PFSK-1 (cell line): ENCODE results near the gene TIMM17A.

Experiments used
- FOXP2 ChIP-seq: optimal IDR thresholded peaks from 2 replicates; pipeline ENCODE3; 2011; ENCODE audit warnings: borderline replicate concordance, control low read depth, inconsistent platforms; ENCODE audit not compliant: insufficient read depth; ENCODE audit errors: extremely low read length, extremely low read depth
- POLR2AphosphoS5 ChIP-seq: IDR thresholded peaks from 2 replicates; pipeline ENCODE4 v1.6.1; 2012; ENCODE audit warnings: low read depth, mild to moderate bottlenecking, control low read depth, low read length, moderate library complexity
- SIN3A ChIP-seq: IDR thresholded peaks from 2 replicates; pipeline ENCODE4 v1.6.1; 2012; ENCODE audit warnings: mild to moderate bottlenecking, low read length, moderate library complexity, borderline replicate concordance; ENCODE audit not compliant: insufficient read depth
- TAF1 ChIP-seq: IDR thresholded peaks from 2 replicates; pipeline ENCODE4 v1.6.1; 2012; ENCODE audit warnings: low read length, control low read depth, borderline replicate concordance; ENCODE audit not compliant: insufficient read depth
- TF ChIP-seq, protein P1 (sequence below), 2 experiments: IDR thresholded peaks; 2 replicates each; pipeline versions ENCODE4 v1.6.1 to v1.8.0; 2011 to 2012; ENCODE audit warnings: low read depth in 2 of 2, low read length in 2 of 2, control low read depth in 1 of 2, inconsistent platforms in 1 of 2, mild to moderate bottlenecking in 1 of 2, moderate library complexity in 1 of 2; ENCODE audit not compliant: insufficient read depth in 1 of 2

Gene TIMM17A

GRCh38 chr1:201983380-201983805 lies 28.1 kb downstream of the TIMM17A start:
- TF ChIP-seq SIN3A (no peak), TAF1 (no peak), POLR2AphosphoS5 (no peak), FOXP2 (peak; percentile 62)
- TF ChIP-seq, protein P1, sequence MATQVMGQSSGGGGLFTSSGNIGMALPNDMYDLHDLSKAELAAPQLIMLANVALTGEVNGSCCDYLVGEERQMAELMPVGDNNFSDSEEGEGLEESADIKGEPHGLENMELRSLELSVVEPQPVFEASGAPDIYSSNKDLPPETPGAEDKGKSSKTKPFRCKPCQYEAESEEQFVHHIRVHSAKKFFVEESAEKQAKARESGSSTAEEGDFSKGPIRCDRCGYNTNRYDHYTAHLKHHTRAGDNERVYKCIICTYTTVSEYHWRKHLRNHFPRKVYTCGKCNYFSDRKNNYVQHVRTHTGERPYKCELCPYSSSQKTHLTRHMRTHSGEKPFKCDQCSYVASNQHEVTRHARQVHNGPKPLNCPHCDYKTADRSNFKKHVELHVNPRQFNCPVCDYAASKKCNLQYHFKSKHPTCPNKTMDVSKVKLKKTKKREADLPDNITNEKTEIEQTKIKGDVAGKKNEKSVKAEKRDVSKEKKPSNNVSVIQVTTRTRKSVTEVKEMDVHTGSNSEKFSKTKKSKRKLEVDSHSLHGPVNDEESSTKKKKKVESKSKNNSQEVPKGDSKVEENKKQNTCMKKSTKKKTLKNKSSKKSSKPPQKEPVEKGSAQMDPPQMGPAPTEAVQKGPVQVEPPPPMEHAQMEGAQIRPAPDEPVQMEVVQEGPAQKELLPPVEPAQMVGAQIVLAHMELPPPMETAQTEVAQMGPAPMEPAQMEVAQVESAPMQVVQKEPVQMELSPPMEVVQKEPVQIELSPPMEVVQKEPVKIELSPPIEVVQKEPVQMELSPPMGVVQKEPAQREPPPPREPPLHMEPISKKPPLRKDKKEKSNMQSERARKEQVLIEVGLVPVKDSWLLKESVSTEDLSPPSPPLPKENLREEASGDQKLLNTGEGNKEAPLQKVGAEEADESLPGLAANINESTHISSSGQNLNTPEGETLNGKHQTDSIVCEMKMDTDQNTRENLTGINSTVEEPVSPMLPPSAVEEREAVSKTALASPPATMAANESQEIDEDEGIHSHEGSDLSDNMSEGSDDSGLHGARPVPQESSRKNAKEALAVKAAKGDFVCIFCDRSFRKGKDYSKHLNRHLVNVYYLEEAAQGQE (IDR thresholded peaks at IDR 0.05; ENCODE audit: insufficient read depth in 1 of 2, low read depth in 2 of 2, low read length in 2 of 2): no peak

DNA sequence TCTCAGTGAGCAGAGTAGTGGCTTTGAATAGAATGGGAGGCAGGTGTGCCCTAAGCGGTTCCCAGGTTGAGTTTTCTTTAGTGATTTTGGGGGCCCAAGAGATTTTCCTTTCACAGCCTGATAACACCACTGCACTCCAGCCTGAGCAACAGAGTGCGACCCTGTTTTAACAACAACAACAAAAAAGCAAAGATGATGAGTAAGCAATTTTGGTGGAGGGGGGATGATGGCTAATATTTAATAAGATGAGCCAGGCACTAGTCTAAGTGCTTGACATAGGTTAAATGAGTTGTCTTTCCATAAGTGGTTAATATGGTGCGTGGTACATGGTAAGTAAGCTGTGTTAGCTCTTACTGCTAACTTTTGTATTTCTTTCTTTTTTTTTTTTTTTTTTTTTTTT lies 29.1 kb downstream of the TIMM17A start:
- TF ChIP-seq POLR2AphosphoS5 (no peak), FOXP2 (no peak), TAF1 (no peak), SIN3A (no peak)
- TF ChIP-seq, protein P1 (IDR thresholded peaks at IDR 0.05; ENCODE audit: insufficient read depth in 1 of 2, low read depth in 2 of 2, low read length in 2 of 2): no peak

DNA sequence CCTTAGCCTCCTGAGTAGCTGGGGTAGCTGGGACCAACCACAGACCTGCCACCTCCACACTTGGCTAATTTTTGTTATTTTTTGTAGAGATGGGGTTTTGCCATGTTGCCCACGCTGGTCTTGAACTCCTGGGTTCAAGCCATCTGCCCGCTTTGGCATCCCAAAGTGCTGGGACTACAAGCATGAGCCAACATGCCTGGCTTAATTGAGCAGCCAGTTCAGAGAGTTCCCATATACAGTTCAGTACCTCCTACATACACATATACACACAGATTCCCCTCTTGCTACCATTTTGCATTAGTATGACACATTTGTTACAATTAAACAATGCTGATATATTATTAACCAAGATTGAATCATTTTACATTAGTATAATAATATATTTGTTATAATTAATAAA lies 30.1 kb downstream of the TIMM17A start:
- TF ChIP-seq POLR2AphosphoS5: no peak
- no peak for TF ChIP-seq FOXP2

DNA sequence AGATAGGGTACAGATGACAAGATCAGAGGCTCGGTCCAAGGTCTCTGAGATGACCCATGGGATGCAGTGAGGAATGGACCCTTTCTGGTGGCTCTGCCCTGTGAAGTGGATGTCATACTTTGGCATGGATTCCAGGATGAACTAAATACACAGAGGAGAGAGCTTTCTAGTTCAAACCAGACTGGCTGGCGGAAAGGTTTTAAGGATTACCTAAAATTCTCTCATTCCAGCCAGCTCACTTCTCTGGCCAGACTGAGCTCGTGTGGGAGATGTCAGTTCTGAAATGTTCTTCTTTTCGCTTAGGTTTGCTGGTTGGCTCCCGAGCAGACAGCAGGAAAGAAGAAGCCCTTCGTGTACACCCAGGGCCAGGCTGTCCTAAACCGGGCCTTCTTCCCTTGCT lies 33.3 kb downstream of the TIMM17A start:
- TF ChIP-seq POLR2AphosphoS5 (no peak), SIN3A (no peak), FOXP2 (no peak), TAF1 (no peak)
- TF ChIP-seq, protein P1 (IDR thresholded peaks at IDR 0.05; ENCODE audit: insufficient read depth in 1 of 2, low read depth in 2 of 2, low read length in 2 of 2): no peak

DNA sequence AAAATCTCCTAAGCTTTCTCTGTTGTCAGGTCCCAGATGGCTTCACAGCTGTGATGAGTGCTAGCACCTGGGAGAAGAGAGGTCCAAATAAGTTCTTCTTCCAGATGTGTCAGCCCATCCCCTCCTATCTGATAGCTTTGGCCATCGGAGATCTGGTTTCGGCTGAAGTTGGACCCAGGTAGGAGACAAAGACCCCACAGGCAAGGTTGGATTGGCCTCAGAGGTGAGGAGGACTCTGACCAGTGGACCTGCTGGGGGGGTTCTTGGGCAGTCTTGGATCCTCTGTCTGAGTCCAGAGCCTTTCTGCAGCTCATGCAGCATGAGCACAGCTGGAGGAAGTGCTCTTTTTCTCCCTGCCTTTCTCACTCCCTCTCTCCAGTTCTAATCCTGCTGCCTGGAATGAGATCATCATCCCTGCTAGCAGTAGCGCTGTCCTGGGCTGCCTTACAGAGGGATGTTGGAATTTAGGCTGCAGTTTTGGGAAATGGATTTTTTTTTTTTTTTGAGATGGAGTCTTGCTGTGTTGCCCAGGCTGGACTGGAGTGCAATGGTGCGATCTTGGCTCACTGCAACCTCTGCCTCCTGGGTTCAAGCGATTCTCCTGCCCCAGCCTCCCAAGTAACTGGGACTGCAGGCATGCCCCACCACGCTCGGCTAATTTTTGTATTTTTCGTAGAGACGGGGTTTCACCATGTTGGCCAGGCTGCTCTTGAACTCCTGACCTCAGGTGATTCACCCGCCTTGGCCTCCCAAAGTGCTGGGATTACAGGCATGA lies 34.2 kb downstream of the TIMM17A start:
- TF ChIP-seq FOXP2: no peak

GRCh38 chr1:201990427-201990826 lies 35.1 kb downstream of the TIMM17A start:
- TF ChIP-seq TAF1: no peak
- TF ChIP-seq FOXP2: no peak

- TF ChIP-seq TAF1: no peak
- TF ChIP-seq SIN3A: no peak
- TF ChIP-seq POLR2AphosphoS5: no peak
- no peak for TF ChIP-seq FOXP2
Observed at GRCh38 chr1:201999625-202000238, 44.4 kb downstream of the TIMM17A start.

DNA sequence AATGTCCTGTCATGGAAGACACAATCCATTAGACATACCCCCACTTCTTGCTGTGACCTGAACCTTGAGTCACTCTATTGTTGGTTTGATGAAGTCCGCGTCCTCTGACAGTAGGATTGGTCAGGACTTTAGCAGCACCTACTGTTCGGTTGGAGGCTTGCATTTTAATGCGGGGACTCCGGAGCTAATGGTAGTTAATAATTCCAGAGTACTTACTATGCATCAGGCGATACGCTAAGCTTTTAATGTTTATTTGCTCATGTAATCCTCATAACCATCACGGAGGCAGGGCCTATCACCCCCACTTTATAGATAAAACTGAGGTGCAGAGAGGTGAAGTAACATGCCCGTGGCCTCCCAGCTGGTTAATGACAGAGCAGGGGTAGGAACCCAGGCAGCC lies 47.2 kb downstream of the TIMM17A start:
- TF ChIP-seq FOXP2 (no peak), POLR2AphosphoS5 (no peak), SIN3A (no peak), TAF1 (no peak)
- TF ChIP-seq, protein P1 (IDR thresholded peaks at IDR 0.05; ENCODE audit: insufficient read depth in 1 of 2, low read depth in 2 of 2, low read length in 2 of 2): no peak
